Measurements from ENCODE around the gene CYGB. TPM values are rescaled to one million over a fixed set of nuclear protein-coding genes. Genes with fewer than 3 reads are reported as not detected.

CYGB gene
- total and polyA plus RNA-seq, 2 of the 13 experiments (the other 11 are each of a cell fraction or from before 2014, with no cell fraction given): 18.9 to 27.1 TPM

- TF ChIP-seq ZBTB40 (IDR thresholded peaks at IDR 0.05) (no peak), ZBTB40 (CRISPR knock-in tag; IDR thresholded peaks at IDR 0.05) (peak; percentile 86; the same call in 1 of the 2 replicates), ZNF713 (CRISPR knock-in tag; IDR thresholded peaks at IDR 0.05) (no peak), ZNF274 (CRISPR knock-in tag; IDR thresholded peaks at IDR 0.05) (peak; percentile 90; the same call in 1 of the 2 replicates), FOSL1 (CRISPR knock-in tag; IDR thresholded peaks at IDR 0.05; ENCODE audit: borderline replicate concordance) (no peak), ZNF576 (CRISPR knock-in tag; IDR thresholded peaks at IDR 0.05) (no peak), ZFP91 (CRISPR knock-in tag; IDR thresholded peaks at IDR 0.05; ENCODE audit: borderline replicate concordance) (peak; percentile 83), ZNF451 (CRISPR knock-in tag; IDR thresholded peaks at IDR 0.05) (peak; percentile 66), CHCHD3 (CRISPR knock-in tag; IDR thresholded peaks at IDR 0.05) (no peak), NCOA2 (CRISPR knock-in tag; IDR thresholded peaks at IDR 0.05) (peak; percentile 18; the same call in 1 of the 2 replicates), STAT6 (CRISPR knock-in tag; IDR thresholded peaks at IDR 0.05; ENCODE audit: borderline replicate concordance) (no peak; the same call in 1 of the 2 replicates), ZNF878 (CRISPR knock-in tag; IDR thresholded peaks at IDR 0.05) (no peak), HOXA3 (CRISPR knock-in tag; IDR thresholded peaks at IDR 0.05) (peak; percentile 33; the same call in 1 of the 2 replicates)
Measured at GRCh38 chr17:76497979-76498875, 39.3 kb downstream of the CYGB start (continued).
